H1 (cell line): Measurements from ENCODE around the gene ATG16L2. TPM values are rescaled to one million over a fixed set of nuclear protein-coding genes. Genes with fewer than 3 reads are reported as not detected.

Experiments
- CTCF ChIA-PET: fragments of 300-600 bp; sonication (Branson Sonifier 250); formaldehyde crosslinking; loops from one replicate; lab custom pipeline; 2021; ENCODE audit not compliant: partially characterized antibody; lab: Charles Lee
- POLR2A ChIA-PET: fragments of 300-600 bp; sonication (Branson Sonifier 250); formaldehyde crosslinking; loops from one replicate; lab custom pipeline; 2021; ENCODE audit warnings: inconsistent platforms; ENCODE audit not compliant: partially characterized antibody; lab: Charles Lee
- DNase-seq, 2 experiments: peaks; one replicate each; pipeline versions ENCODE4 v3.0.0 to v3.0.0-alpha.2; 2010 to 2022; ENCODE audit warnings: low spot score in 2 of 2, low read depth in 1 of 2, mixed read lengths in 1 of 2
- FAIRE-seq: peaks from 2 replicates; lab custom pipeline; 2011; peaks lifted over from hg19 to GRCh38; lab: Jason Lieb, UNC
- H2AFZ ChIP-seq: 2 replicates; pipeline ENCODE4 v1.8.1; 2012; ENCODE audit warnings: low read length, inconsistent platforms
- H2AK5ac ChIP-seq: 2 replicates; pipeline ENCODE4 v1.6.1; 2013; ENCODE audit warnings: low read depth, low read length
- H2BK120ac ChIP-seq: replicated peaks from 2 replicates; pipeline ENCODE3; 2013; ENCODE audit warnings: low read depth, low read length, inconsistent platforms
- H2BK12ac ChIP-seq: 2 replicates; pipeline ENCODE4 v1.6.1; 2013; ENCODE audit warnings: low read depth, low read length
- H2BK15ac ChIP-seq: 2 replicates; pipeline ENCODE4 v1.6.1; 2013; ENCODE audit warnings: low read length
- H2BK20ac ChIP-seq: 2 replicates; pipeline ENCODE4 v1.6.1; 2013; ENCODE audit warnings: low read length
- H2BK5ac ChIP-seq: 2 replicates; pipeline ENCODE4 v1.6.1; 2013; ENCODE audit warnings: low read depth, low read length
- H3K14ac ChIP-seq: 2 replicates; pipeline ENCODE4 v1.6.1; 2013; ENCODE audit warnings: inconsistent platforms; ENCODE audit not compliant: insufficient read length
- H3K18ac ChIP-seq: 2 replicates; pipeline ENCODE4 v1.6.1; 2013; ENCODE audit warnings: low read length; ENCODE audit errors: extremely low read depth
- H3K23ac ChIP-seq: 2 replicates; pipeline ENCODE4 v1.6.1; 2013; ENCODE audit warnings: inconsistent platforms; ENCODE audit not compliant: insufficient read length
- H3K23me2 ChIP-seq: 2 replicates; pipeline ENCODE4 v1.6.1; 2013; ENCODE audit warnings: low read depth, low read length
- H3K27ac ChIP-seq: 2 replicates; pipeline ENCODE4 v1.6.1; 2011; ENCODE audit warnings: low read depth, low read length, inconsistent platforms
- H3K27me3 ChIP-seq, 4 experiments: replicated peaks in 1 of 4; 1 replicate in 1 of 4; 2 replicates in 3 of 4; pipeline versions ENCODE4 v1.6.1 to v1.8.1; 2011 to 2013; ENCODE audit warnings: low read length in 3 of 4, mild to moderate bottlenecking in 3 of 4, inconsistent platforms in 2 of 4, mixed read lengths in 2 of 4, moderate library complexity in 1 of 4; ENCODE audit not compliant: control insufficient read depth in 3 of 4, insufficient read depth in 3 of 4; ENCODE audit errors: extremely low read depth in 1 of 4
- H3K36me3 ChIP-seq, 4 experiments: 2 replicates each; pipeline versions ENCODE4 v1.6.1 to v1.8.1; 2011 to 2013; ENCODE audit warnings: mild to moderate bottlenecking in 4 of 4, low read length in 3 of 4, moderate library complexity in 2 of 4, control low read depth in 1 of 4, inconsistent platforms in 1 of 4; ENCODE audit not compliant: insufficient read depth in 4 of 4, control insufficient read depth in 2 of 4
- H3K4ac ChIP-seq: replicated peaks from 2 replicates; pipeline ENCODE3; 2013; ENCODE audit warnings: low read length, low read depth, mixed read lengths, inconsistent platforms; ENCODE audit not compliant: insufficient read length
- H3K4me1 ChIP-seq, 4 experiments: replicated peaks in 1 of 4; 1 replicate in 1 of 4; 2 replicates in 3 of 4; pipeline versions ENCODE4 v1.6.1 to v1.8.1; 2011 to 2013; ENCODE audit warnings: low read length in 3 of 4, inconsistent platforms in 2 of 4, mixed read lengths in 1 of 4; ENCODE audit not compliant: insufficient read depth in 4 of 4, control insufficient read depth in 3 of 4
- H3K4me2 ChIP-seq, 2 experiments: 2 replicates each; pipeline versions ENCODE4 v1.6.1 to v1.8.1; 2011 to 2013; ENCODE audit warnings: low read depth in 2 of 2, low read length in 2 of 2, control low read depth in 1 of 2, inconsistent platforms in 1 of 2, mild to moderate bottlenecking in 1 of 2; ENCODE audit not compliant: insufficient read depth in 1 of 2
- H3K4me3 ChIP-seq, 4 experiments: fragments of 200-600, 300-600 bp in 1 of 4; sonication (generic), shearing (Covaris generic), sonication (Bioruptor Twin) in 1 of 4; 2 replicates each; pipeline versions ENCODE4 v1.5.1 to v1.8.1; 2011 to 2016; ENCODE audit warnings: low read length in 4 of 4, low read depth in 3 of 4, control low read depth in 2 of 4, inconsistent platforms in 2 of 4, mild to moderate bottlenecking in 2 of 4, mixed read lengths in 1 of 4, moderate library complexity in 1 of 4; ENCODE audit not compliant: insufficient read depth in 2 of 4; ENCODE audit errors: extremely low read depth in 1 of 4
- H3K56ac ChIP-seq: replicated peaks from 2 replicates; pipeline ENCODE3; 2013; ENCODE audit warnings: low read depth, mild to moderate bottlenecking, mixed read lengths, low read length, inconsistent platforms; ENCODE audit not compliant: insufficient read length
- H3K79me1 ChIP-seq: 2 replicates; pipeline ENCODE4 v1.6.1; 2013; ENCODE audit warnings: low read depth, low read length, control low read depth
- H3K79me2 ChIP-seq, 2 experiments: 2 replicates each; pipeline versions ENCODE4 v1.6.1 to v1.8.1; 2012 to 2013; ENCODE audit warnings: low read length in 2 of 2, mild to moderate bottlenecking in 2 of 2, inconsistent platforms in 1 of 2; ENCODE audit not compliant: insufficient read depth in 2 of 2, control insufficient read depth in 1 of 2
- H3K9ac ChIP-seq, 4 experiments: replicated peaks in 1 of 4; 1 replicate in 1 of 4; 2 replicates in 3 of 4; pipeline versions ENCODE4 v1.6.1 to v1.8.1; 2011 to 2013; ENCODE audit warnings: low read depth in 3 of 4, low read length in 3 of 4, control low read depth in 2 of 4, mild to moderate bottlenecking in 2 of 4, moderate library complexity in 2 of 4, inconsistent platforms in 1 of 4; ENCODE audit errors: extremely low read depth in 1 of 4
- H3K9me3 ChIP-seq, 2 experiments: 2 replicates each; pipeline versions ENCODE4 v1.6.1 to v1.8.1; 2012 to 2013; ENCODE audit warnings: mild to moderate bottlenecking in 2 of 2, moderate library complexity in 2 of 2, control low read depth in 1 of 2, inconsistent platforms in 1 of 2, low read depth in 1 of 2, low read length in 1 of 2, mixed read lengths in 1 of 2; ENCODE audit not compliant: insufficient read depth in 2 of 2
- H4K20me1 ChIP-seq, 2 experiments: replicated peaks in 1 of 2; 2 replicates each; pipeline versions ENCODE3 to v1.8.1; 2011 to 2013; ENCODE audit warnings: inconsistent platforms in 2 of 2, low read length in 2 of 2, mild to moderate bottlenecking in 1 of 2; ENCODE audit not compliant: insufficient read depth in 2 of 2, control insufficient read depth in 1 of 2
- H4K5ac ChIP-seq: 2 replicates; pipeline ENCODE4 v1.6.1; 2013; ENCODE audit warnings: low read length, low read depth, mixed read lengths, inconsistent platforms; ENCODE audit not compliant: insufficient read length
- H4K8ac ChIP-seq: 2 replicates; pipeline ENCODE4 v1.8.0; 2013; ENCODE audit warnings: mild to moderate bottlenecking, moderate library complexity, low read length, inconsistent platforms; ENCODE audit not compliant: insufficient read depth; ENCODE audit errors: extremely low read depth
- H4K91ac ChIP-seq: replicated peaks from 2 replicates; pipeline ENCODE3; 2013; ENCODE audit warnings: low read length, mixed read lengths, inconsistent platforms; ENCODE audit not compliant: insufficient read length
- BACH1 ChIP-seq: IDR thresholded peaks from 2 replicates; pipeline ENCODE4 v1.6.1; 2012; ENCODE audit warnings: low read length, improper control_type of control experiment
- BCL11A ChIP-seq, 2 experiments: IDR thresholded peaks; one replicate each; pipeline ENCODE4 v1.6.1; 2011; ENCODE audit warnings: low read depth in 2 of 2, low read length in 2 of 2, mild to moderate bottlenecking in 2 of 2
- CHD1 ChIP-seq: IDR thresholded peaks from 2 replicates; pipeline ENCODE4 v1.6.1; 2012; ENCODE audit warnings: low read depth, low read length, improper control_type of control experiment
- CTBP2 ChIP-seq: IDR thresholded peaks from 2 replicates; pipeline ENCODE4 v1.7.0; 2011; ENCODE audit warnings: borderline replicate concordance, mild to moderate bottlenecking, moderate library complexity, mixed read lengths, low read length; ENCODE audit not compliant: insufficient read depth, insufficient read length
- EZH2 ChIP-seq: fragments of 200-600 bp; sonication (generic); IDR thresholded peaks from 2 replicates; pipeline ENCODE4 v1.7.1; 2012; ENCODE audit warnings: low read depth, mild to moderate bottlenecking, moderate library complexity, low read length, inconsistent platforms; ENCODE audit not compliant: severe bottlenecking
- GTF2F1 ChIP-seq: IDR thresholded peaks from 2 replicates; pipeline ENCODE4 v1.6.1; 2012; ENCODE audit warnings: low read depth, low read length, improper control_type of control experiment, borderline replicate concordance
- KDM1A ChIP-seq: fragments of 200-600, 300-600 bp; sonication (generic); IDR thresholded peaks from 2 replicates; pipeline ENCODE4 v1.7.1; 2016; ENCODE audit warnings: mild to moderate bottlenecking, low read length, borderline replicate concordance
- RBBP5 ChIP-seq: IDR thresholded peaks from 2 replicates; pipeline ENCODE4 v1.7.1; 2012; ENCODE audit warnings: low read depth, mild to moderate bottlenecking, inconsistent platforms, low read length, moderate library complexity, borderline replicate concordance
- SAP30 ChIP-seq: fragments of 300-600 bp; sonication (generic); IDR thresholded peaks from 2 replicates; pipeline ENCODE4 v1.7.1; 2012; ENCODE audit warnings: low read length, moderate library complexity, mild to moderate bottlenecking, inconsistent platforms; ENCODE audit not compliant: insufficient read depth, insufficient replicate concordance
- TBP ChIP-seq: IDR thresholded peaks from 2 replicates; pipeline ENCODE4 v1.6.1; 2011; ENCODE audit warnings: low read depth, low read length, improper control_type of control experiment
- TCF12 ChIP-seq: IDR thresholded peaks from 2 replicates; pipeline ENCODE4 v1.6.1; 2011; ENCODE audit warnings: low read depth, mild to moderate bottlenecking, low read length
- WGBS, 2 experiments: shearing (Covaris generic) in 1 of 2; methylation state at CpG; one replicate each; pipeline versions ENCODE4 v1.1.6 to v1.1.7; 2013 to 2015; ENCODE audit warnings: low lambda C conversion rate in 2 of 2, mixed read lengths in 2 of 2, inconsistent platforms in 1 of 2, low coverage in 1 of 2, missing lambda C conversion rate in 1 of 2; ENCODE audit not compliant: insufficient replicate concordance in 2 of 2, insufficient coverage in 1 of 2, insufficient read length in 1 of 2; ENCODE audit errors: extremely low coverage in 1 of 2, missing lambda C conversion rate in 1 of 2; 5-methylcytosine and 5-hydroxymethylcytosine counted together
- polyA plus RNA-seq, 7 experiments: library from polyadenylated mRNA; depleted of rRNA in 3 of 7; stranded (reverse) in 5 of 7; unstranded in 2 of 7; fragments of >200 nt in 5 of 7; fragments of 200-250 nt in 2 of 7; gene quantifications; 1 replicate in 5 of 7; 2 replicates in 1 of 7; 4 replicates in 1 of 7; pipeline versions ENCODE4 v1.2.1 to v1.2.3, GENCODE V29; 2011 to 2013; ENCODE audit warnings: missing spikeins in 2 of 7, mixed read lengths in 2 of 7
- total RNA-seq: library from RNA; stranded (reverse); fragmentation: NEBNext Ultra II Directional; extraction: Animal tissue kit (Norgen Biotek cat#: 25700); gene quantifications from 2 replicates; pipeline ENCODE4 v1.2.1, GENCODE V29; 2021
- TF ChIP-seq, protein P1 (sequence below): IDR thresholded peaks from 2 replicates; pipeline ENCODE4 v1.6.1; 2011; ENCODE audit warnings: low read depth, mild to moderate bottlenecking, low read length; ENCODE audit not compliant: insufficient read depth

ATG16L2 gene
- total and polyA plus RNA-seq, 2 of the 8 experiments (the other 6 are each of a cell fraction or from before 2014, with no cell fraction given): 11.0 to 18.5 TPM

DNA sequence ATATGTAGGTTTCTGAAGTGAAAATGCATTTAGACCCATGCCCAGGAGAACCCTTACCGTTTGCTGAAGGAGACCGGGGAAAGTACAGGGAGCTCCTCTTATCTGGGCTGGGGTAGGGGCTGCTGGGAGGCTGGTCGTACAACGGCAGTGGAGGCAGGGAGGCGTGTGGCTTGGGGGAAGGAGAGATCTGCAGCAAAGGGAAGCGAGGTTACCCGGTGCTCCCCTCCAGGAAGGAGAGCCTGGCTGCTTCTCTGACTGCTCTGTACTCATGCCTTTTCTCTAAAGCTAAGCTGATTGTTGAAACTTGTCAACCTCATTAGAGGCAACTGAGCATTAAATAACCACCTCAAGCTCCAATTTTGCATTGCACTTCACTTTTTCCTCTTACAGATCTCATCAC, 27.2 kb downstream of the ATG16L2 start:
- H2BK120ac ChIP-seq: no peak overlapping the region
- CTCF ChIA-PET: interaction anchor here (0.6 to 4.1 kb wide), 13 partner anchors 9 to 370 kb away, joined by 3 to 34 read pairs (median 4); partner anchors contain the start of gene FCHSD2
- H3K23ac ChIP-seq: no peak overlapping the region
- H3K23me2 ChIP-seq: no peaks in the 10 kb centered on the region
- no peak for FAIRE-seq
- no peak overlapping the region for H3K27ac ChIP-seq
- no peak overlapping the region for H2BK20ac ChIP-seq
- no peak for DNase-seq
- H3K79me2 ChIP-seq: no peaks in the 10 kb centered on the region
- H3K4me3 ChIP-seq: no peak overlapping the region
- H4K5ac ChIP-seq: no peak overlapping the region
- no peak overlapping the region; the same call in 1 of the 2 replicates for H4K8ac ChIP-seq
- no peak overlapping the region for H2BK15ac ChIP-seq
- no peak overlapping the region for H2AK5ac ChIP-seq
- no peaks in the 10 kb centered on the region for H3K9me3 ChIP-seq
- H2AFZ ChIP-seq: no peak overlapping the region
- no peak overlapping the region for H3K14ac ChIP-seq
- H3K4me2 ChIP-seq: no peak overlapping the region
- TF ChIP-seq BACH1 (no peak), EZH2 (no peak), SAP30 (no peak), BCL11A (IDR thresholded peaks at IDR 0.05; ENCODE audit: low read depth in 2 of 2, low read length in 2 of 2) (no peak), RBBP5 (no peak), KDM1A (no peak), TCF12 (no peak), CHD1 (no peak), TBP (no peak), GTF2F1 (no peak), CTBP2 (no peak)
- TF ChIP-seq, protein P1, sequence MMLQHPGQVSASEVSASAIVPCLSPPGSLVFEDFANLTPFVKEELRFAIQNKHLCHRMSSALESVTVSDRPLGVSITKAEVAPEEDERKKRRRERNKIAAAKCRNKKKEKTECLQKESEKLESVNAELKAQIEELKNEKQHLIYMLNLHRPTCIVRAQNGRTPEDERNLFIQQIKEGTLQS: no peak
- H3K27me3 ChIP-seq: no peaks in the 10 kb centered on the region
- no peaks in the 10 kb centered on the region for H3K36me3 ChIP-seq
- H3K18ac ChIP-seq: no peak overlapping the region
- H3K9ac ChIP-seq: no peak overlapping the region
- WGBS, 2 experiments: 83% methylated on average over 7 of the region's 7 CpGs; no CpG with 5 or more reads in 1 of the 2 experiments
- H4K91ac ChIP-seq: no peak overlapping the region
- H2BK12ac ChIP-seq: no peak overlapping the region
- H2BK5ac ChIP-seq: no peak overlapping the region
- POLR2A ChIA-PET: interaction anchor here (1.2 kb wide), 2 partner anchors 14 to 301 kb away, joined by 3 to 4 read pairs; partner anchors contain the start of gene FCHSD2
- H3K4ac ChIP-seq: no peak overlapping the region
- no peaks in the 10 kb centered on the region for H4K20me1 ChIP-seq
- no peaks in the 10 kb centered on the region for H3K4me1 ChIP-seq
- no peaks in the 10 kb centered on the region for H3K79me1 ChIP-seq
- no peak overlapping the region for H3K56ac ChIP-seq
